Measurements from ENCODE around the gene CHCHD1.
"Not testable (repeated sequence)": the region's sequence is repeated elsewhere in the genome, so short reads cannot be mapped to it uniquely, and the experiment has no call there.

The CHCHD1 gene

DNA sequence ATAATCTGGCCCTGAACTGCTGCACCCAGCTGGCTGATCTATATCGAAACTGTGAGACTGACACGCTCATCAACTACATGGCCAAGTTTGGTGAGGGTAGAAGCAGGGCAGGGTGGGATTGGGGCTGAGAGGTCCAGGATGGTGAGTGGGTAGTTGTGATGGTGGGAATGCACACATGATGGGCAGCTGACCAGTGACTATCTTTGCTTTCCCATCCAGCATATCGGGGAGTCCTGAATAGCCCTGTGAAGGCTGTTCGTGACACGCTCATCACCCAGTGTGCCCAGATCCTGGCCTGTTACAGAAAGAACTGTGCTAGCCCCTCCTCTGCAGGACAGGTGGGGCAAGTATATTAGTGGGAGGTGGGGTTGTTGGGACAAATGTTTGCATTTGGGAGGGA lies 12.5 kb upstream of the CHCHD1 start:
- DNase-seq = no peak

DNA sequence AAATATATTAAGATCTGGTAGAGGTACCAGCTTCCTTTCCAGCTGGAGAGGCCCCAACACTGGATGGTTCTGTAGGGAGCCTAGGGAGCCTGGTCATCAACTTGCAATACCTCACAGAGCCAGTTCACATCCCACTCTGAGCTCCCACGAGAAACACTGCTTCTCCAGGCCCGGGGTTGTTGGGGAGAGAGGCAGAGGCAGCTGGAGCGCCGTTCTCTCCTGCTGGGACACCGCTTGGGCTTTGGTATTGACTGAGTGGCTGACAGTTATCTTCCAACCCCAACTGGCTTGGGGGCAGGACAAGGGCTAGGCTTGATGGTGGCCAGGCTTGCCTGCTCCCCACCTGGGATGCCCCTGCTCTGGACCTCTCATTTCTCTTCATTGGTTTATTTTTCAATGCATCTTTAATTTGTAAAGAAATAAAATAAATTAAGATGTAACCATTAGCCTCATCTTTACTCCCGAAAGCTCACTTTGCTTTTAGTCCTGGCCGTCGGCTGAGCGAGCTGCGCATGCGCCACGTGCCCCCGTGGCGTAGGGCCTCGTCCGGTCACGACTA lies 10.0 kb upstream of the CHCHD1 start:
- DNase-seq = peak; percentile 31

DNA sequence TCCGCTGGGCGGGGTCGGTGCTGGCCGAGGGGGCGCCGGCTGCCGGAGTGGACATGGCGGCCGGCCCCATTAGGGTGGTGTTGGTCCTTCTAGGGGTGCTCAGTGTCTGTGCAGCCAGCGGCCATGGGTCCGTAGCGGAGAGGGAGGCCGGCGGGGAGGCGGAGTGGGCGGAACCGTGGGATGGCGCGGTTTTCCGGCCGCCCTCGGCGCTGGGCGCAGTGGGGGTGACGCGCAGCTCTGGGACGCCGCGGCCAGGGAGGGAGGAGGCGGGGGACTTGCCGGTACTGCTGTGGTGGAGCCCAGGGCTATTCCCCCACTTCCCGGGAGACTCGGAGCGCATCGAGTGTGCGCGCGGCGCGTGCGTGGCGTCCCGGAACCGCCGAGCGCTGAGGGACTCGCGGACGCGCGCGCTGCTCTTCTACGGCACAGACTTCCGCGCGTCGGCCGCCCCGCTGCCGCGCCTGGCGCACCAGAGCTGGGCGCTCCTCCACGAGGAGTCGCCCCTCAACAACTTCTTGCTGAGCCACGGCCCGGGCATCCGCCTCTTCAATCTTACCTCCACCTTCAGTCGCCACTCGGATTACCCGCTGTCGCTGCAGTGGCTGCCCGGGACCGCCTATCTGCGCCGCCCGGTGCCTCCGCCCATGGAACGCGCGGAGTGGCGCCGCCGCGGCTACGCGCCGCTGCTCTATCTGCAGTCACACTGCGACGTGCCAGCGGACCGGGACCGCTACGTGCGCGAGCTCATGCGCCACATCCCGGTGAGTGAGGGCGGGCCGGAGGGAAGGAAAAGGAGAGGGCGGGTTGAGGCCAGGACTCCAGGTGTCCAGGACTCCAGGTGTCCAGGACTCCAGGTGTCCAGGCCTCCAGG lies 9.3 kb upstream of the CHCHD1 start:
- DNase-seq = no peak

DNA sequence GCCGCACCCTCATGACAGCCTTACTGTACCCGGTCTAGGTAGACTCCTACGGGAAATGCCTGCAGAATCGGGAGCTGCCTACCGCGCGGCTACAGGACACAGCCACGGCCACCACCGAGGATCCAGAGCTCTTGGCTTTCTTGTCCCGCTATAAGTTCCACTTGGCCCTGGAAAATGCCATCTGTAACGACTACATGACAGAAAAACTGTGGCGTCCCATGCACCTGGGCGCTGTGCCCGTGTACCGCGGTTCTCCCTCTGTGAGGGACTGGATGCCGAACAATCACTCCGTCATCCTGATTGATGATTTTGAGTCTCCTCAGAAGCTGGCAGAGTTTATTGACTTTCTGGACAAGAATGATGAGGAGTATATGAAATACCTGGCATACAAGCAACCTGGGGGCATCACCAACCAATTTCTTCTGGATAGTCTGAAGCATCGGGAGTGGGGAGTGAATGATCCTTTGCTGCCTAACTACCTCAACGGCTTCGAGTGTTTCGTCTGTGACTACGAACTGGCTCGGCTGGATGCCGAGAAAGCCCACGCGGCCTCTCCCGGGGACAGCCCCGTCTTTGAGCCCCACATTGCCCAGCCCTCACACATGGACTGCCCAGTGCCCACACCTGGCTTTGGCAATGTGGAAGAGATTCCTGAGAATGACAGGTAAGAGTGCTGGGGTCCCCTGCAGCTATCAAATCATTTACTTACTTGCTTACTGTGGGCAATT lies 8.5 kb upstream of the CHCHD1 start:
- no peak for DNase-seq

DNA sequence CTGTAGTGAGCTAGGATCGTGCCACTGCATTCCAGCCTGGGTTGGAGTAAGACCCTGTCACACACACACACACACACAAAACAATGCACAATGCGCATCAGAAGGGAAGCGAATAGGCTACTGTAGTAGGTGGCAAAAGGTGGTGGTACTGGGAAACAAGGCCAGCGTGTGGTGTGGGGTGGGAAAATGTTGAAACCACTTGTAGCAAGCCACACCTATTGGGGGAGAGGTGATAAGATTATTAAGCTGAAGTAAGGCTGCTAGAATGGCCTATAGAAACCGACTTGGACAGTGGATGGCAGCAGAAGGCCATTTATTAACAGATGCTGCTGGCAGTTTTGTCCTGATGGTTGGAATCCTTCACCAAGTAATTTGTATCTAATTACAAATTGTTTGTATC lies 7.2 kb upstream of the CHCHD1 start:
- DNase-seq = no peak

DNA sequence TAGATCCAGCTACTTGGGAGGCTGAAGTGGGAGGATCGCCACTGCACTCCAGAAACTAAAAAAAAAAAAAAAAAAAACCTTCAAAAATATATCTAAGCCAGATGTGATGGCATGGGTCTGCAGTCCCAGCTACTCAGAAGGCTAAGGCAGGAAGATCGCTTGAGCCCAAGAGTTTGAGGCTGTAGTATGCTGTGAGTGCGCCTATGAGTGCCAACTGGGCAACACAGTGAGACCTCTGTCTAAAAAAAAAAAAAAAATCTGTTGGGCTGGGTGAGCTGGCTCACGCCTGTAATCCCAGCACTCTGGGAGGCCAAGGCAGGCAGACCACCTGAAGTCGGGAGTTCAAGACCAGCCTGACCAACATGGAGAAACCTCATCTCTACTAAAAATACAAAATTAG lies 2.8 kb upstream of the CHCHD1 start:
- DNase-seq = no peak

DNA sequence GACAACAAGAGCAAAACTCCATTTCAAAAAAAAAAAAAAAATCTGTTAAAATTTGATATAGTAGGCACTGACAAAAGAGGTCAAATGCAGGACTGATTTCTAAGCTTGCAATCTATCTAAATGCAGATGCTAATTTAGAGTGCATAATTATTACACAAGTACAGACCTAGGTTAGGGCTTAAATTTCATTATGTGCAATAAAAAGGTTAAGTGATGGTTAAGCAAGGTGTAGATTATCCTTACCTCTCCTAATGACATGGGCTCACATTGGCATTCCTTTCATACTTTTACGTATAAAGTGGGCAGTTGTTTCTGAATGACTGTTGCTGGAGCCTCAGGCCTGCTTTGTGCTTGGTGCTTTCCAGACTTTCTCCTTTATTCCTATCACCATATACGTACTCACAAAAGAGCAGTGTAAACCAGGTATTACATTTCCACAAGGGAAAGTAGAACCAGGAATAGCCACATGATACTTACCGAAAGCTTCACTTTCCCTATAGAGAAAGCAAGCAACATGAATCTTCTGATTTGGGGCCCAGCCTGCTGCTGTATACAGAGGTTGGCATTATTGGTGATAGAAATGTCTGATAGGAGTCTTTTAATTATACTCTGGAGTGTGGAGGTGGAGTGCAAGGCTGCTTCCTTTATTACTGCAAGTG lies 2.2 kb upstream of the CHCHD1 start:
- no peak for DNase-seq

DNA sequence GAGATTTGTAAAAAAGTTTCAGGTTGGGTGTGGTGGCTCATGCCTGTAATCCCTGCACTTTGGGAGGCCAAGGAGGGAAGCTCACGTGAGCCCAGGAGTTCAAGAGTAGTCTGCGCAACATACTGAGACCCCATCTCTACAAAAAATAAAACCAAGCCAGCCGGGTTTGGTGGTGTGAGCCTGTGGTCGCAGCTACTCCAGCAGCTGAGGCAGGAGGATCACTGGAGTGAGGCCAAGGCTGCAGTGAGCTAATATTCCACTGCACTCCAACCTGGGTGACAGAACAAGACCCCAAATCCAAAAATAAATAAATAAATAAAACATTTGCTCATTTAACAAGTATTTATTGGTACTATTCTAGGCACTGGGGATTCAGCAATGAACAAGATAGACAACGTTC lies 1.5 kb upstream of the CHCHD1 start:
- no peak for DNase-seq

DNA sequence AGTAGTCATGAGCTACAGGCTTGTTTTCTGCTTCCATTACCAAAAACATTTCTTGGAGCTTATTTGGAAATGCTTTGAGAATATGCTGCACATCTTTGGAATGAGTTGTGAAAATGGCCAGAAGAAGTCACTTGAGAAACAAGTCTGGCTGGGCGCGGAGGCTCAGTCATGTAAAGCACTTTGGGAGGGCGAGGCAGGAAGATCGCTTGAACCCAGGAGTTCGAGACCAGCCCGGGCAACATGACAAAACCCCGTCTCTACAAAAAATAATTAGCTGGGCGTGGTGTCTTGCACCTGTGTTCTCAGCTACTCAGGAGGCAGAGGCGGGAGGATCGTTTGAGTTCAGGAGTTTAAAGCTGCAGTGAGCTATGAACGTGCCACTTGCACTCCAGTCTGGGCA lies 882 bp upstream of the CHCHD1 start:
- DNase-seq = no peak

DNA sequence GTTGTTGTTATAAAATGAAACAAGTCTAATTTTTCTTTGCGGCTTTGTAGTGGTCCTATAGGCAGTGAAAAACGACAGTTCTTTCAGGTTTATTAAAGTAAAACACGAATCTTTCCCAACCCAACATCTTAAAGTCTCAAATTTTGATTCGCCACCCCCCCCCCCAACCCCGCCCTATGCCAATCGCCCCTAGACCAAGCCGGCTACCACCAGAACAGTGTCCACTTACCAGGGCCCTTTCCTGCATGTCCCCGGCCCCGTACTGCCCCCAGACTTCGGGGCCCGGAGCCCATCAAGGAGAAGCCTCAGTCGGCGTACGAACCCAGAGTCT lies 335 bp upstream of the CHCHD1 start:
- no peak for DNase-seq

DNA sequence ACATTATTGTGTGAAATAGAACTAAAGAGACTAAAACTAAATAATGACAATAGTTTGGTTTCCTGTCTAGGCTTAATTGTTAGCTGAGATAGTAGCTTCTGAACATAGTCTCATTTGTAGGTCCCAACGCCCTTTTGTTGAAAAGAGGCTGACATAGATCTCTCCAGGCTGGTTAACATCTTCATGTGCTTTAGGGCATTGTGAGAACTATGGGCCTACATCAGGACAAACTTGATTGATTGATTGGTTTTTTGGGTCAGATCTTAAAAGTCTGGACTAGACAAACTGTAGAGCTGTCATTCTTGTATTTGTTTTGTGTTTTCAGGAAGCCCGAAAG lies 869 bp downstream of the CHCHD1 start:
- no peak for DNase-seq

DNA sequence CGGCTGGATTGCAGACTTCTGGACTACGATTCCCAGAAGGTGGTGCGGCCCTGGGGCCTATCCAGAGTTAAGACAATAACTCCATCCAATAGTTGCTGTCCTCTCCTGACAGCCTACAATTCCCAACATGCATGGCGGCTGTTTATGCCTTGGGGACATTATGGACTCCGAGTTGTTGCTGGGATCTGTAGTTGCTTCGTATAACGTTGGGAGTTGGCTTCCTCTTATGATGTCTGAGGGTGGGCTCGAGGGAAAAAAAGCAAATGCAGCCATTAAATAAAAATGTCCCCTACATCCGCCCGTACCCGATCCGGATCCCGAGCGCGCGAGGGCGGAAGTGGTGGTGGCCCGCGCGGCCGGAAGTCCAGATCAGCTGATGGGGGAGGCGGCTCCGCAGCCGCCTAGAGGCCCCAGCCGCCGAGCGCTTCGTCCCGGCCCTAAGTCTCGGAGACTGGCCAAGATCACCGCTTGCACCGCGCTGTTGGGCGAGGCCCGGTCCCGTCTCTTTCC lies 3.4 kb downstream of the CHCHD1 start, which contains the start of gene ZSWIM8:
TSS of gene ZSWIM8 (plus strand) at position 396 of the 510 bp plus-strand sequence. CDS start 273 bp downstream, outside the sequence.
- DNase-seq = peak; percentile 75

DNA sequence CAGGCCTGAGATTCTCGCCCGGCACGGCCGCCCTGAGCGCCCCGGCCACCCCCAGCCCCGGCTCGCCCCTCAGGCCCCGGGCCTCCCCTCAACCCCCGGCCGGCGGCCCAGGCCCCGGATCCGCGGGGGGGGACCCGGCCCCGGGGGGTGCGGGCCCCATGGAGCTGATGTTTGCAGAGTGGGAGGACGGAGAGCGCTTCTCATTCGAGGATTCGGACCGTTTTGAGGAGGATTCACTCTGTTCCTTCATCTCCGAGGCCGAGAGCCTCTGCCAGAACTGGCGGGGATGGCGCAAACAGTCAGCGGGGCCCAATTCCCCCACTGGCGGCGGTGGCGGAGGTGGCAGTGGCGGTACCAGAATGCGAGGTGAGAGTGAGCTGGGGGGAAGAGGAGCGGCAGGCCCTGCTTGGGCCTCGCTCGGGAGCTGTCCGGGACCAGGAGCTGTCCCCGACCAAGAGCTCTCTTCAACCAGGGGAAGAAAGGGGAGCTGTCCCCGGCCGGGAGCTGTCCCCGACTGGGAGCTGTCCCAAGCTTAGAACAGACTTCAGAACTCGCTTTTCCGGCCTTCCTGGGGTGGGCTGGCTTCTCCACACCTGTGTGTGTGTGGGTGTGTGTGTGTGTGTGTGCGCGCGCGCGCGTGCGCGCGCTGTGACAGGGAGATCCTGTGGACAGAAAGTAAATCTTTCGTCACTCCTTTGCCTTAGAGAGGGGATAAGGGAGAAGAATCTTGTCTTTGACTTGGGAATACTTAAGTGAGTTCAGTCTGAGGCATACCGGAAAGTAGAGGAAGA lies 4.1 kb downstream of the CHCHD1 start:
- DNase-seq = no peak

DNA sequence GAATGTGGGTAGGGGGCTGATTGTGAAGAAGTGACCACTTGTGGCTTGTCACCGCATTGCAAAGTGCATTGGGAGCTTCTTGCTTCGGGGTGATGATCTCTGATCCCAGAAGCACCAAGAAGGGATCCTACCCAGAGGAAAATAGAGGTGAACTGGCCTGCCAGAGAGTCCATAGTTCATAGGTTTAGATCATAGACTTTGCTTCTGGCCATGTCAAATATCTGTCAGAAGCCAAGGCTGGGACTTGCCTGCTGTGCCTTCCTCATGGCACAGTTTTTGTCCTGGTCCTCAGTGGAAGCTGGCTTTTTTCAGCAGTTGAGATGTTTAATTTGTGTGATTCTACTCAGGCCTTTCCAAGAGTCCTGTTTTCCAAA lies 4.7 kb downstream of the CHCHD1 start:
- DNase-seq = no peak

DNA sequence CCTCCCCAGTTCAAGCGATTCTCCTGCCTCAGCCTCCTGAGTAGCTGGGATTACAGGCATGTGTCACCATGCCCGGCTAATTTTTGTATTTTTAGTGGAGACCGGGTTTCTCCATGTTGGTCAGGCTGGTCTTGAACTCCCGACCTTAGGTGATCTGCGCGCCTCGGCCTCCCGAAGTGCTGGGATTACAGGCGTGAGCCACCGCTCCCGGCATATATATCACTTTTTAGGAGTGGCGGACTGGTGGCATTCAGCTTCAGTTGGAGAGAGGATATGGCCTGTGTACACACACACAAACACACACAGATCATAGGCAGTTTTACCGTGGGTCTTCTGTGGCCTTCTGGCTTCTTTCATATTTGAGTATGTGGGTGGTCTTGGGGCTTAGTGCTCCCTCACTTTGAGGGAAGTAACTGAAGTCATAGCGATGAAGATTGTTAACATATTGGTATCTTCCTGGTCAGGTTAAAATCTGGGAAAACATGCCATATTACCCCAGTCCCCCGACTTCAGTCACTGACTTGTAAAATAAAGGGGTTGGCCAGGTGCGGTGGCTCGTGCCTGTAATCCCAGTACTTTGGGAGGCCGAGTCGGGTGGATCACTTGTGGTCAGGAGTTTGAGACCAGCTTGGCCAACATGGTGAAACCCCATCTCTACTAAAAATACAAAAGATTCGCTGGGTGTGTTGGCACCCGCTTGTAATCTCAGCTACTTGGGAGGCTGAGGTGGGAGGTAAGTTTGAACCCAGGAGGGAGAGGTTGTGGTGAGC lies 5.4 kb downstream of the CHCHD1 start:
- not testable (repeated sequence) for DNase-seq

DNA sequence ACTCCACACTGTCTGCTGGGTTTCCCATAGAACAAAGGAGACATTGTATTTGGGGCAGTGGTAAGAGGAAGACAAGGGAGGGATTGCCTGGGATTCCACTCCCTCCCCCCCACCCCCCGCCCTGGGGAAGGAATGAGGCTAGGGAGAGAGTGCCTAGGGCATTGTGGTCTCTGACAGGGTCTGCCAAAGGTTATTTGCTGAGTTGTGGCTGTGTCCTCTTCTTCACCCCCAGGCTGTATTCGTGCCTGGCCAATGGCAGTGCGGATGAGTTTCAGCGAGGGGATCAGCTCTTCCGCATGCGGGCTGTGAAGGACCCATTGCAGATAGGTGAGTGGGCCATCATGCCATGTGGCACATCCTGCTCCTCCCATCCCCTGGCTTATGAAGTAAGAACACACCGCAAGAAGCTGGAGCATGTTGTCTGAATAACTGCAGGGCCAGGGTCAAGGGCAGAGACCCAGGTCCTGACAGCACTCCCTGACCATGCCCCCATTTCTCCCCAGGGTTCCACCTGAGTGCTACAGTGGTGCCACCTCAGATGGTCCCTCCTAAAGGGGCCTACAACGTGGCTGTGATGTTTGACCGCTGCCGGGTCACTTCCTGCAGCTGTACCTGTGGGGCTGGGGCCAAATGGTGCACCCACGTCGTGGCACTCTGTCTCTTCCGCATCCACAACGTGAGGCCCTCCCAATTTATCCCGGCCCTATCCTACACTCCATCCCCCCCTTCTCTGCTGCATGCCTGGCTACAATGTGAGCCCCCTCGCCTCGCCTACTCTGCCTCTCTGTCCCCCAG lies 7.2 kb downstream of the CHCHD1 start:
- DNase-seq = no peak

DNA sequence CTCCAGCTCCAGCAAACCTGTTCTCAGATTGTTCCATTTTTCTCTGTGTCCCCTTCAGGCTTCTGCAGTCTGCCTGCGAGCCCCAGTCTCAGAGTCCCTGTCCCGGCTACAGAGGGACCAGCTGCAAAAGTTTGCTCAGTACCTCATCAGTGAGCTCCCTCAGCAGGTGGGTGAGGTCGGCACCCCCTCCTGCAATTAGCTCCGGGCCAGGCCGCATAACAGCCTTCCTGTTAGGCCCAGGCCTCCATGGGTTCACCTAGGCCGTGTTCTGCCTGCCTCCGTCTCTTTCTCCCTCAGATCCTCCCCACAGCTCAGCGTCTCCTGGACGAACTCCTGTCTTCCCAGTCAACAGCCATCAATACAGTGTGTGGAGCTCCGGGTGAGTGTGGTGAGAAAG lies 7.8 kb downstream of the CHCHD1 start:
- DNase-seq = no peak

DNA sequence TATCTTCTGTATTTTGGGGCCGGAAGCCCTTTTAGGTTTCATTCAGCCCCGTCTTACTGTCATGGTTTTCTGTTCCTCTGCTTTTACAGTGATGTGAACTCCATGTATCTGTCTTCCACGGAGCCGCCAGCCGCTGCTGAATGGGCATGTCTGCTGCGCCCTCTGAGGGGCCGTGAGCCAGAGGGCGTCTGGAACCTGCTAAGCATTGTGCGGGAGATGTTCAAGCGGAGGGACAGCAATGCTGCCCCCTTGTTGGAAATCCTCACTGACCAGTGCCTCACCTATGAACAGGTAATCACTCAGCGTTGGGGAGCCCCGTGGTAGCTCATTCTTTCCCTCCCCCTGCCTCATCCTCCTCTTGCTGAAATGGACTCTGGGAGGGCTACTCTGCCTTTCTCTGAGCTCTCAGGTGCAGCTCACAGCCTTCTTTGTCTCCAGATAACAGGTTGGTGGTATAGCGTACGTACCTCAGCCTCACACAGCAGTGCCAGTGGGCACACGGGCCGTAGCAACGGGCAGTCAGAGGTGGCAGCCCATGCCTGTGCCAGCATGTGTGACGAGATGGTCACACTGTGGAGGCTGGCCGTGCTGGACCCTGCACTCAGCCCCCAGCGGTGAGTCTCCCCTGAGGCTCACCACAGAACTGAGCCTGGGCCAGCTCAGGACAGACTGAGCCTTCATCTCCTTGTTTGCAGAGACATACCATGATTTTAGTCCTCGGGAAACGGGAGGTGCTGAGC lies 9.2 kb downstream of the CHCHD1 start:
- DNase-seq = no peak

DNA sequence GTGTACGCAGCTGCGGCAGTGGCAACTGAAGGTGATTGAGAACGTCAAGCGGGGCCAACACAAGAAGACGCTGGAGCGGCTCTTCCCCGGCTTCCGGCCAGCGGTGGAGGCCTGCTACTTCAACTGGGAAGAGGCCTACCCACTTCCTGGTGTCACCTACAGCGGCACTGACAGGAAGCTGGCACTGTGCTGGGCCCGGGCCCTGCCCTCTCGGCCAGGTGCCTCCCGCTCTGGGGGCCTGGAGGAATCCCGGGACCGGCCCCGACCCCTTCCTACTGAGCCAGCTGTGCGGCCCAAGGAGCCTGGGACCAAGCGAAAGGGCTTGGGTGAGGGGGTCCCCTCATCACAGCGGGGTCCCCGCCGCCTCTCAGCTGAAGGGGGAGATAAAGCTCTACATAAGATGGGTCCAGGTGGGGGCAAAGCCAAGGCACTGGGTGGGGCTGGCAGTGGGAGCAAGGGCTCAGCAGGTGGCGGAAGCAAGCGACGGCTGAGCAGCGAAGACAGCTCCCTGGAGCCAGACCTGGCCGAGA lies 10.1 kb downstream of the CHCHD1 start:
- no peak for DNase-seq

DNA sequence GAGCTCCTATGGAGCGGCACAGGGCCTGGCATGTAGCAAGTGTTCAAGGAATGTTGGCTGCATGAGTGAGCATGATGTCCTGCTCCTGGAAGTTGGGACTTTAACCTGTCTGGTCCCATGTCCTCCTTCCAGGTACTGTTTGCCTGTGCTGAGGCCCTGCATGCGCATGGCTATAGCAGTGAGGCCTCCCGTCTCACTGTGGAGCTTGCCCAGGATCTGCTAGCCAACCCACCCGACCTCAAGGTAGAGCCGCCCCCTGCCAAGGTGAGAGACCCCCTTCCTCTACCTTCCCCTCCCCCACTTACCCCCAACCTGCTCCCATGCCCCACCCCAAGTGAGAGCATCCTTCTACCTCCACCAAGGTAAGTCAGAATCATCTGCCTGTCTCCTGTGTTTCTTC lies 11.6 kb downstream of the CHCHD1 start:
- no peak for DNase-seq

Data from NCI-H2107 (cell line).